Kidney epithelial cell (primary cell): ENCODE measurements around the gene ZNF835. TPM values are rescaled to one million over a fixed set of nuclear protein-coding genes. Genes with fewer than 3 reads are reported as not detected.
"Not testable (repeated sequence)": the region's sequence is repeated elsewhere in the genome, so short reads cannot be mapped to it uniquely, and the experiment has no call there.

Experiments
- DNase-seq: peaks from one replicate; pipeline ENCODE4 v3.0.0-alpha.2; 2010; ENCODE audit warnings: low read depth
- H3K27me3 ChIP-seq: 2 replicates; pipeline ENCODE4 v1.6.0; 2011; ENCODE audit warnings: low read length; ENCODE audit not compliant: control insufficient read depth, insufficient read depth
- H3K36me3 ChIP-seq: 2 replicates; pipeline ENCODE4 v1.5.1; 2011; ENCODE audit warnings: low read length; ENCODE audit not compliant: control insufficient read depth, insufficient read depth
- H3K4me3 ChIP-seq: 2 replicates; pipeline ENCODE4 v1.5.1; 2011; ENCODE audit warnings: low read depth, mild to moderate bottlenecking, control low read depth, low read length
- total RNA-seq: library from RNA; depleted of rRNA; stranded (reverse); fragments of >200 nt; gene quantifications from 2 replicates; pipeline ENCODE4 v1.2.3, GENCODE V29; 2015
- TF ChIP-seq, protein P1 (sequence below): IDR thresholded peaks from 2 replicates; pipeline ENCODE4 v1.5.1; 2011; ENCODE audit warnings: mild to moderate bottlenecking, moderate library complexity, low read length, control low read depth, inconsistent platforms; ENCODE audit not compliant: insufficient read depth, poor library complexity, severe bottlenecking

The ZNF835 gene
- total RNA-seq, 1 donor from 2014 or later = 7.7 TPM

DNA sequence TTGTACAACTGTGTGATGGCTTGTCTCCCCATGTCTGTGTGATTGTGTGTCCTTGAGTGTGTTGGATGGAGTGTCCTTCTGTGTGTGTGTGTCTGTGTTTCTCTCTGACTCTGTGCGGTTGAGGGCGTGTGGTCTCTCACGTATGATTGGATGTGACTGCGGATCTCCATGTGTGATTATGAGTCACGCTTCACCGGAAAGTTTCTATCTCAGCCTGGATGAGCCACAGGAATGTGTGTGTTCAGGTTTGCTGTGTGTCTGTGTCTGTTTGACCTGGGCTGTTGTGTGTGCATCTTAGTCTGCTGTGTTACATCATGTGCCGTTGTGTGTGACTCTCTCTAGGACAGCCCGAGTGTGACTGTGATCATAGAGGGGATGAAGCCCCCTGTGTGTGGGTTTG is 15.5 kb upstream of the ZNF835 start:
- Histone ChIP-seq H3K27me3 (no peaks in the 10 kb centered on the region), H3K4me3 (no peak overlapping the region), H3K36me3 (no peaks in the 10 kb centered on the region)
- TF ChIP-seq, protein P1, sequence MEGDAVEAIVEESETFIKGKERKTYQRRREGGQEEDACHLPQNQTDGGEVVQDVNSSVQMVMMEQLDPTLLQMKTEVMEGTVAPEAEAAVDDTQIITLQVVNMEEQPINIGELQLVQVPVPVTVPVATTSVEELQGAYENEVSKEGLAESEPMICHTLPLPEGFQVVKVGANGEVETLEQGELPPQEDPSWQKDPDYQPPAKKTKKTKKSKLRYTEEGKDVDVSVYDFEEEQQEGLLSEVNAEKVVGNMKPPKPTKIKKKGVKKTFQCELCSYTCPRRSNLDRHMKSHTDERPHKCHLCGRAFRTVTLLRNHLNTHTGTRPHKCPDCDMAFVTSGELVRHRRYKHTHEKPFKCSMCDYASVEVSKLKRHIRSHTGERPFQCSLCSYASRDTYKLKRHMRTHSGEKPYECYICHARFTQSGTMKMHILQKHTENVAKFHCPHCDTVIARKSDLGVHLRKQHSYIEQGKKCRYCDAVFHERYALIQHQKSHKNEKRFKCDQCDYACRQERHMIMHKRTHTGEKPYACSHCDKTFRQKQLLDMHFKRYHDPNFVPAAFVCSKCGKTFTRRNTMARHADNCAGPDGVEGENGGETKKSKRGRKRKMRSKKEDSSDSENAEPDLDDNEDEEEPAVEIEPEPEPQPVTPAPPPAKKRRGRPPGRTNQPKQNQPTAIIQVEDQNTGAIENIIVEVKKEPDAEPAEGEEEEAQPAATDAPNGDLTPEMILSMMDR = no peak
- DNase-seq = no peak

DNA sequence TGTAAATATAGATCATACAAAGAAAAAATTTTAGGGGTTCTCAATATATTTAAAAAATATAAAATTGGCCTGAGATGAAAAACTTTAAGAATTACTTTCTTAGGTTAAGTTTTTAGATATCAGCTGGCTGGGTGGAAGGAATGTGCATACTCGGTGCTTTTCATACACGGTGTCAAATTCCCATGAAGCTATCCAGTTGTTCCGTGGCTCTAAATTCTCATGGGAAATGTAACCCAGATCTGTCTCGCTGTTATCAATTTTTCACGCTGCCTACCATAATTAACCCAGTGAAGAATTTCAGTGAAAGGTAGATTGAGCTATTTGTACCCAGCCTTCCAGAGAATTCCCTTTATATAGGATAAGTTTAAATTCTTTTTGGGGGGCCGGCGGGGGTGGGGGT is 11.6 kb upstream of the ZNF835 start:
- TF ChIP-seq, protein P1 = no peak
- no peaks in the 10 kb centered on the region for H3K36me3 ChIP-seq
- H3K27me3 ChIP-seq = no peaks in the 10 kb centered on the region
- DNase-seq = no peak
- no peak overlapping the region for H3K4me3 ChIP-seq

DNA sequence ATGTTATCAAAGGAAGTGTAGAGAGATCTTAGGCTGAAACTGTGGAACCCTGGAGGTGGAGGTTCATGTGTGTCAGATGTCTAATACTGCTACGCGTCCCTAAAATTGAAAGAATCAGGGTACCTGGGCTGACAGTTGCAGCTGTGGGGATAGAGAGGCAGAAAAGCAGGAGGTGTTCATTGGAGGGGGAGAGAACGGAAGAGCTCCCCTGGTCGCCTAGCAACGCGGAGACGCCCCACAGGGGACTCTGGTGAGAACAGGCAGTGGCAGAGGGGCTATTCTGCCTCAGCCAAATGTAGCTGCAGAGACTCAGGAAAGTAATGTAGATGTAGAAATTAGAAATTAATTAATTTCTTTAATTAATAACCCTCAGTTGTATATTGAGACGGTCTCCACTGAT is 10.1 kb upstream of the ZNF835 start:
- Histone ChIP-seq H3K27me3 (no peaks in the 10 kb centered on the region), H3K4me3 (no peak overlapping the region), H3K36me3 (no peaks in the 10 kb centered on the region)
- TF ChIP-seq, protein P1 = no peak
- no peak for DNase-seq

DNA sequence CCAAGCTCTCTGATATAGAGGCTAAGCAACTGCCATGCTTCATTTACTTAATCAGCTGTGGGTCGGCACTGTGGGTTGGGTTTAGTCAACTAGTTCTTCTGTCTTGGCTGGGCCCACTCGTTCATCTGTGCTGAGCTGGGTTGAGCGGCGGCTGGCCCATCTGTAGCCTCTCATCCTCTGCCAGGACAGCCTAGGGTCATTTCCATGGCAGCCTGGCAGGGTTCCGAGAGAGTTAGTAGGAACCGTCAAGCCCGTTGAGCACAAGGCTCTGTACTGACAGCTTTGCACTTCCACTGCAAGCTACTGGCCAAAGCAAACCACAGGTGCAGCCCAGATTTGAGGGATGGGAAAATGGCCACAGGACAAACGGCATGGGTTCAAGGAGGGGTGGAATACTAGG is 6.6 kb upstream of the ZNF835 start:
- TF ChIP-seq, protein P1 = no peak
- Histone ChIP-seq H3K36me3 (no peaks in the 10 kb centered on the region), H3K4me3 (no peak overlapping the region), H3K27me3 (no peaks in the 10 kb centered on the region)
- DNase-seq = no peak

DNA sequence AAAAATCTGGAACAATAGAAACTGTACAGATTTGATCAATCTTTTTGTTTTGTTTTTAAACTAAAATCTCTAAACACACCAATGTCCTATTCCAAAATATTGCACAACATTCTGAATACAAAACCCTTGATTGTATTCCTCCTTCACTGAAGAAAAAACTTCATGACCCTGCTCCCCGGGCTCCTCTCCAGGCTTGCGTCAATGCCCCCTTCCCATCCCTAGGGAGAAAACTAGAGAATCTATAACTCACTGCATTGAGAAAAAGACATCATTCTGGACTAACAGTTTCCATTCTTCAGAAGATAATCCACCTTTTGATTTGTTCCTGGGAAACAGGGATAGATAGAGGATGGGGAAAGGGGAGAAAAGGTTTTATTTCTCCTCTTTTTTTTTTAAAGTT is 1.1 kb upstream of the ZNF835 start:
- DNase-seq, H3K36me3 ChIP-seq, H3K27me3 ChIP-seq, H3K4me3 ChIP-seq: not testable (repeated sequence)

DNA sequence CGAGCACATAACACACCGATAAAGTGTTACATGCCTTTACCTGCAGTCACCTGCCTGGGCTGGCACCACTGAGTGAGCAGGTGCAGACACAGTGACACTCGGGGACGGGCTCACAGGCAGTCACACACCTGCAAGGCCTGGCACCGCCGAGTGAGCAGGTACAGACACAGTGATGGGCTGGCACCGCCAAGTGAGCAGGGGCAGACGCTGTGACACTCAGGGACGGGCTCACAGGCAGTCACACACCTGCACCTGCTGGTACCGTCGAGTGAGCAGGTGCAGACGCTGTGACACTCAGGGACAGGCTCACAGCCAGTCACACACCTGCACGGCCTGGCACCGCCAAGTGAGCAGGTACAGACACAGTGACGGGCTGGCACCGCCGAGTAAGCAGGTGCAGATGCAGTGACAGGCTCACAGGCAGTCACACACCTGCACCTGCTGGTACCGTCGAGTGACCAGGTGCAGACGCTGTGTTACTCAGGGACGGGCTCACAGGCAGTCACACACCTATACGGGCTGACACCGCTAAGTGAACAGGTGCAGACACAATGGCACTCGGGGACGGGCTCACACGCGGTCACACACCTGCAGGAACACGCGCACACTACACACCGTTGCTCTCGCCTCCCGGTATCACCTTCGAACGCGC is 470 bp downstream of the ZNF835 start:
- Histone ChIP-seq H3K27me3 (no peaks in the 10 kb centered on the region), H3K4me3 (peak overlapping the region; percentile 12), H3K36me3 (no peaks in the 10 kb centered on the region)
- TF ChIP-seq, protein P1 = no peak
- no peak for DNase-seq
